Measurements from ENCODE around the gene ANKFN1.

Gene ANKFN1, protein sequence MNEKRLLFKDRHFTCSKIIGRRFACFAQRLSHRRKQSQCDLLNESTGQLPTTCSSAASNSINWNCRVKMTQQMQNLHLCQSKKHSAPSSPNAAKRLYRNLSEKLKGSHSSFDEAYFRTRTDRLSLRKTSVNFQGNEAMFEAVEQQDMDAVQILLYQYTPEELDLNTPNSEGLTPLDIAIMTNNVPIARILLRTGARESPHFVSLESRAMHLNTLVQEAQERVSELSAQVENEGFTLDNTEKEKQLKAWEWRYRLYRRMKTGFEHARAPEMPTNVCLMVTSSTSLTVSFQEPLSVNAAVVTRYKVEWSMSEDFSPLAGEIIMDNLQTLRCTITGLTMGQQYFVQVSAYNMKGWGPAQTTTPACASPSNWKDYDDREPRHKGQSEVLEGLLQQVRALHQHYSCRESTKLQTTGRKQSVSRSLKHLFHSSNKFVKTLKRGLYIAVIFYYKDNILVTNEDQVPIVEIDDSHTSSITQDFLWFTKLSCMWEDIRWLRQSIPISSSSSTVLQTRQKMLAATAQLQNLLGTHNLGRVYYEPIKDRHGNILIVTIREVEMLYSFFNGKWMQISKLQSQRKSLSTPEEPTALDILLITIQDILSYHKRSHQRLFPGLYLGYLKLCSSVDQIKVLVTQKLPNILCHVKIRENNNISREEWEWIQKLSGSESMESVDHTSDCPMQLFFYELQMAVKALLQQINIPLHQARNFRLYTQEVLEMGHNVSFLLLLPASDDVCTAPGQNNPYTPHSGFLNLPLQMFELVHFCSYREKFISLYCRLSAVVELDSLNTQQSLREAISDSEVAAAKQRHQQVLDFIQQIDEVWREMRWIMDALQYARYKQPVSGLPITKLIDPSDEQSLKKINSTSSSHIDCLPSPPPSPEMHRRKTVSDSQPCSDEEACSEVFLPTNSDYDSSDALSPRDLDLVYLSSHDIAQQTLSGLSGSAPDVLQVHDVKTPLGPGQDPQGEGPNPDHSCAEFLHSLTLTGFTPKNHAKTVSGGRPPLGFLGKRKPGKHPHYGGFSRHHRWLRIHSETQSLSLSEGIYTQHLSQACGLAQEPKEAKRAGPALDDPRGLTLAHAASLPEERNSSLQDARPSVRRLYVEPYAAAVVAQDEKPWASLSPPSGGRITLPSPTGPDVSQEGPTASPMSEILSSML

DNA sequence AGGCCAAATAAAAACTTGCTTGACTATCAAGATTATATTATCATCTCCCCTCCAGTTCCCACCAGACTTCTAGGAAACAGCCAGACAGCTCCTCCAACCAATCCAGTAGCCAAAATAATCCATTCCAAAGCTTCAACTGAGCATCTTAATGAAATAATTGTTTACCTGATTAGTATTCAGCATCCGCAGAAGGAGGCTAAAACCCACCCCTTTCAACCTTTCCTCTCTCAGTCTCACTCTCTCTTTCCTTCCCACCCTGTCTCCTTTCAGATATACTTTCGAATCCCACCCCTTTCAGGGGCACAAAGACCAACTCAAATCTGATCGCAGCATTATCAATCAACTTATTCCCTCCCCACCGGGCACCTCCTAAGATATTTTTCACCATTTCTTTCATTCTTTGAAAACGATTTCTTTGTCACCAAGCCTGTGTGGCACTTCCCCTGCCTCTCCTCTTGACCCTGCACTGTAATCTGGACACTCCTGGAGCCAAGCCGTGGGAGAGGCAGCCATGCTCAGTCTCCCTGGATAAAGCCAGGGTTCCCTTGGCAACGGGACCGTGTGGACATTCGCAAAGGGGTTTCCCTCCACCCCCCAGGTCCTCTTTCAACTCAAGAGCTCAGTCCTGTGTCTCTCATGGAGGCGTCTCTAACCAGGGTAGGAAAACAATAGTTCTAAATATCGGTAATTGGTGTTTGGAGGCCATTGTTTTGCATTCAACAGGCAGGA is at the start of gene ANKFN1:
Gene ANKFN1 (plus strand): TSS at position 602 of the 729 bp plus-strand sequence. CDS start 59,193 bp downstream, outside the sequence.
- TF ChIP-seq, protein P1, sequence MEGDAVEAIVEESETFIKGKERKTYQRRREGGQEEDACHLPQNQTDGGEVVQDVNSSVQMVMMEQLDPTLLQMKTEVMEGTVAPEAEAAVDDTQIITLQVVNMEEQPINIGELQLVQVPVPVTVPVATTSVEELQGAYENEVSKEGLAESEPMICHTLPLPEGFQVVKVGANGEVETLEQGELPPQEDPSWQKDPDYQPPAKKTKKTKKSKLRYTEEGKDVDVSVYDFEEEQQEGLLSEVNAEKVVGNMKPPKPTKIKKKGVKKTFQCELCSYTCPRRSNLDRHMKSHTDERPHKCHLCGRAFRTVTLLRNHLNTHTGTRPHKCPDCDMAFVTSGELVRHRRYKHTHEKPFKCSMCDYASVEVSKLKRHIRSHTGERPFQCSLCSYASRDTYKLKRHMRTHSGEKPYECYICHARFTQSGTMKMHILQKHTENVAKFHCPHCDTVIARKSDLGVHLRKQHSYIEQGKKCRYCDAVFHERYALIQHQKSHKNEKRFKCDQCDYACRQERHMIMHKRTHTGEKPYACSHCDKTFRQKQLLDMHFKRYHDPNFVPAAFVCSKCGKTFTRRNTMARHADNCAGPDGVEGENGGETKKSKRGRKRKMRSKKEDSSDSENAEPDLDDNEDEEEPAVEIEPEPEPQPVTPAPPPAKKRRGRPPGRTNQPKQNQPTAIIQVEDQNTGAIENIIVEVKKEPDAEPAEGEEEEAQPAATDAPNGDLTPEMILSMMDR (IDR thresholded peaks at IDR 0.05; ENCODE audit: low read depth, low read length, missing control alignments): no peak
- H3K4me3 ChIP-seq (replicated peaks; ENCODE audit: low read depth, low read length): no peak within 1 kb of the TSS
- no peak for DNase-seq (ENCODE audit: extremely low read depth, low read depth)

DNA sequence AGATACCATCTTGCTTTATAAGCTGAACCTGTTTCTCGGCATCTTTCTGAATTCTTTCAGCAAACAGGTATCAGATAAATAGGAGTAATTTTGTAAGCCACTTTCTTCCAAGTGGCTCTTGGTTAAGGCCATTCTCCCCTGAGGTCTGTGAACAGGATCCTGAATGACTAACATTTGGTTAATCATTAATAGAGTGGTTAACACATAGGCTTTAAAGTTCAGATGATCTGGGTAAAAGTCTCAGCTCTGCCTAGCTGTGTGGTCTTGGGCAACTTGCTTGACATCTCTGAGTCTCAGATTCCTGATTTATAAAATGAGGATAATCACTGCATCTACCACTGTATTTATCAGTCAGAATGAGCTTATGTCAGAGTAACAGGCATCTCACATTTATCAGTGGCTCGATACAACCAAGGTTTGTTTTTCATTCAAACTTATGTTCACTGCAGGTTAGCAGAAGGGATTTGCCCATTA is 44.4 kb upstream of the ANKFN1 start:
- DNase-seq (ENCODE audit: extremely low read depth, low read depth): no peak
- TF ChIP-seq, protein P1 (IDR thresholded peaks at IDR 0.05; ENCODE audit: low read depth, low read length, missing control alignments): no peak
- no peak overlapping the region for H3K4me3 ChIP-seq (replicated peaks; ENCODE audit: low read depth, low read length)

DNA sequence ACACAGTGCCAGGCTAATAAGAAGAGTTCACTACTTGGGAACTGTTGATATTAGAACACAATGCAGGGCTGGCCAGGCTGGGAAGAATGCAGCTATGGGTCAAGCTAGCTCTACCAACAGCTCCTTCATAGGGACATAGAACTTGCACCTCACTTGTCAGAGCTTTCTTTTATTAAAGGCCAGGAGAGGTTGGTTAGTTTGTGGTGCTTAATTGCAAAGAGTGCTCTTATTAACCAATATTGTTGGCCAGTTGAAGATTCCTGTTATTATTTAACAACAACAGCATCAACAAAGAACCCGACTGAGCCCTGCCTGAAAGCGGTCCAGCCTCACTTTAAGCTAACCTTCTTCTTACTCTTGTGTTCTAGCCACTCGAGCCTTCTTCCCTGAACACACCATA is 43.4 kb upstream of the ANKFN1 start:
- TF ChIP-seq, protein P1 (IDR thresholded peaks at IDR 0.05; ENCODE audit: low read depth, low read length, missing control alignments): no peak
- H3K4me3 ChIP-seq (replicated peaks; ENCODE audit: low read depth, low read length): no peak overlapping the region
- DNase-seq (ENCODE audit: extremely low read depth, low read depth): no peak

DNA sequence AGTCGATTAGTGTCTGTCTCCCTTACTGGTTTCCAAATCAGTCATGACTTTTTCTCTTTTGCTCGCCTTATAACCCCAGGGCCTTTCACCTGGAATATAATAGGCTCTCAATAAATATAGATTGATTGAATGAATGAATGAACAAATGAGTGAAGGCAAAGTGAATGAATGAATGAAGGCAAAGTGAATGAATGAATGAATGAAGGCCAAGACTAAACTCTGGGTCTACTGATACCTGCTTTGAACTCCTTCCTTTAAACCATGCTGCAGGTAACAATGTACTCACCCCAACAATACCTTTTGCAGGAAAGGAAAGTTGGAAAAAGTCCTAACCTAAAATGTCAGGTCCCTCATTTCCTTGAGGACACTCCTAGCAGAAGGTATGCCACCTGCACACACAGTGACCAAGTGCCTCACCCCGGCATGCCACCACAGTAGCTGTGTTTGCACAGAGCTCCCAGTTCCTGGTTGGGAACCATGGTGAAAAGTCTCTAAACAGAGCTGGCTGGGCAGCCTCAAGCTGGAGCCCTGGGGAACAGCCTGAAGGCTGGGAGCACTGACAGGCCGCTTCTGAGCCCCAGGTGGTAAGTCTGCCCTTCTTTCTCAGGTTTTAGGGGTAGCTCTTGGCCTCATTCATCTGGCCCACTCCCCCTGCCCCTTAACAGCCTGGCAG is 42.7 kb upstream of the ANKFN1 start:
- no peak overlapping the region for H3K4me3 ChIP-seq (replicated peaks; ENCODE audit: low read depth, low read length)
- TF ChIP-seq, protein P1 (IDR thresholded peaks at IDR 0.05; ENCODE audit: low read depth, low read length, missing control alignments): no peak
- DNase-seq (ENCODE audit: extremely low read depth, low read depth): no peak

DNA sequence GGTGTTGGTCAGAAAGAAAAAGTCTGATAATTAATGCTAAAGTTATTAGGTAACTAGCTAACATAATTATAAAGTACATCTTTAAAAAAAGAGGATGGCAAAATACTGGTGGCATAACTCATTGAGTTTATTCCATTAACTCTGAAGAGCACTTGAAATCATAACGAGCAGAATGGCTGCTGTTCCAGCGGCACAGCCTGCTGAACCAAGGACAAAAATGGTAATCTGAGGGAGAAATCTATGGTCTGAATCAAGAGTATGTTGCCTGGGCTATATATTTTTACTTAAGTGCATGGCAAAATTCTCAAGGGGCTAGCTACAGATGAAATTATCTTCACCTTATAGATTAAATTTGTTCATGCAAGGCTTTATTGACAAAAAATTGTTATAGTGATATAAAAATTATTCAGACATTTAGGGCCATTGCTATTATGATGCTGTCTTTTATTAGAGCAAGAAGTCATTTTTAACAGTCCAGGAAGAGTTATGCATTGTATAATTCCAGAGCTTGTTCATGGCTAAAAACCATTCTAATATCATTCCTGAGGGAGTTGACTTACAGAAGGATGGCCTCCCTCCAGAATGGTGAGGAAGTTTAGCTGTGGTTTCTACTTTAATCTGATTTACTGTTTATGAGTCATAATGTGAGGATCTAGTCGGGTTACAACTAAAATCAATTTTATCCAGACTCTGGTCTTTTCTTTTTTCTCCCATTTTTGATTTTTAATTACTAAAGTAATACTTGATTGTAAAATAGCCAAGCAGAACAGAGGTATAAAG is 41.4 kb upstream of the ANKFN1 start:
- H3K4me3 ChIP-seq (replicated peaks; ENCODE audit: low read depth, low read length): no peak overlapping the region
- TF ChIP-seq, protein P1 (IDR thresholded peaks at IDR 0.05; ENCODE audit: low read depth, low read length, missing control alignments): no peak
- no peak for DNase-seq (ENCODE audit: extremely low read depth, low read depth)
